ENCODE data around the gene IFNL4. TPM values are rescaled to one million over a fixed set of nuclear protein-coding genes. Genes with fewer than 3 reads are reported as not detected.

The IFNL4 gene
- total RNA-seq, 1 donor from 2014 or later: not detected

GRCh38 chr19:39240421-39240820 is 8.2 kb downstream of the IFNL4 start:
- Histone ChIP-seq H2AFZ (ENCODE audit: low read depth, low read length) (no peak overlapping the region), H3K9ac (ENCODE audit: low read length) (no peak overlapping the region), H3K27ac (ENCODE audit: low read depth, low read length) (no peak overlapping the region), H3K4me1 (ENCODE audit: insufficient read depth, low read length) (no peaks in the 10 kb centered on the region), H3K9me3 (ENCODE audit: insufficient read depth, low read depth, low read length) (no peaks in the 10 kb centered on the region), H3K36me3 (ENCODE audit: insufficient read depth, low read length) (no peaks in the 10 kb centered on the region), H4K20me1 (ENCODE audit: insufficient read depth, low read length) (no peaks in the 10 kb centered on the region), H3K27me3 (ENCODE audit: insufficient read depth, low read length) (peaks cover 5% of the 10 kb centered on the region), H3K4me2 (ENCODE audit: low read length) (no peak overlapping the region), H3K4me3 (ENCODE audit: insufficient read depth, low read depth, low read length) (no peak overlapping the region), H3K79me2 (ENCODE audit: insufficient read depth, low read length) (no peaks in the 10 kb centered on the region)
- H3K4me3 Mint-ChIP-seq (ENCODE audit: unreplicated experiment): no peak overlapping the region
- DNase-seq (ENCODE audit: low read depth): no peak
- H3K4me1 Mint-ChIP-seq (ENCODE audit: low read depth, unreplicated experiment): no peaks in the 10 kb centered on the region
- H3K9me3 Mint-ChIP-seq (ENCODE audit: unreplicated experiment): no peaks in the 10 kb centered on the region
- H3K27ac Mint-ChIP-seq (ENCODE audit: unreplicated experiment): no peak overlapping the region
- TF ChIP-seq EZH2 (IDR thresholded peaks at IDR 0.05; ENCODE audit: insufficient read depth, low read length): no peak
- TF ChIP-seq CTCF (IDR thresholded peaks at IDR 0.05; ENCODE audit: insufficient read depth, low read depth, low read length): no peak
- FAIRE-seq: no peak
- peaks cover 50% of the 10 kb centered on the region for H3K27me3 Mint-ChIP-seq (ENCODE audit: low read depth, unreplicated experiment)
- H3K36me3 Mint-ChIP-seq (ENCODE audit: low read depth, unreplicated experiment): no peaks in the 10 kb centered on the region

DNA sequence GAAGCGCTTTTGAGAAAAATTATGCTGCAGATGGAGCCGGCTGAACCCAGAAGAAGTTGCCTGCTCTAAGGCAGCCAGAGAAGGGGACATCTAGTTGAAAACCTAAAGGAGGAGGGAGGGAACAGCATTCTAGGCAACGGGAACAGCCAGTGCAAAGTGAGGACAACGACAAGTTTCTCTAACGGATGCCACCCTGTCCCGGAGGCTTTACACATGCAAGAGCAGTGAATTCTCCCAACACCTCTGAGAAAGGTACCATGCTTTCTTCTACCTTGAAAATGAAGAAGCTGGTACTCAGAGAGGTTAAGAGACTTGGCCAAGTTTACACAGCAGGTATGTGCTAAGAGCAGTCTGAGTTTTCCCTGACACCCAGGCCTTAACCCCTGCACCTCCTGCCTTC is 9.7 kb downstream of the IFNL4 start:
- no peak for TF ChIP-seq EZH2 (IDR thresholded peaks at IDR 0.05; ENCODE audit: insufficient read depth, low read length)
- TF ChIP-seq CTCF (IDR thresholded peaks at IDR 0.05; ENCODE audit: insufficient read depth, low read depth, low read length): no peak
- Histone ChIP-seq H3K9ac (ENCODE audit: low read length) (no peak overlapping the region), H2AFZ (ENCODE audit: low read depth, low read length) (no peak overlapping the region), H3K27me3 (ENCODE audit: insufficient read depth, low read length) (peaks cover 6% of the 10 kb centered on the region), H3K36me3 (ENCODE audit: insufficient read depth, low read length) (no peaks in the 10 kb centered on the region), H3K4me1 (ENCODE audit: insufficient read depth, low read length) (no peaks in the 10 kb centered on the region), H4K20me1 (ENCODE audit: insufficient read depth, low read length) (no peaks in the 10 kb centered on the region), H3K4me2 (ENCODE audit: low read length) (no peak overlapping the region), H3K27ac (ENCODE audit: low read depth, low read length) (no peak overlapping the region), H3K4me3 (ENCODE audit: insufficient read depth, low read depth, low read length) (no peak overlapping the region), H3K9me3 (ENCODE audit: insufficient read depth, low read depth, low read length) (no peaks in the 10 kb centered on the region), H3K79me2 (ENCODE audit: insufficient read depth, low read length) (no peaks in the 10 kb centered on the region)
- Mint-ChIP-seq H3K27ac (ENCODE audit: unreplicated experiment) (no peak overlapping the region), H3K36me3 (ENCODE audit: low read depth, unreplicated experiment) (no peaks in the 10 kb centered on the region), H3K9me3 (ENCODE audit: unreplicated experiment) (no peaks in the 10 kb centered on the region), H3K4me1 (ENCODE audit: low read depth, unreplicated experiment) (no peaks in the 10 kb centered on the region), H3K27me3 (ENCODE audit: low read depth, unreplicated experiment) (peaks cover 53% of the 10 kb centered on the region), H3K4me3 (ENCODE audit: unreplicated experiment) (no peak overlapping the region)
- DNase-seq (ENCODE audit: low read depth): no peak
- no peak for FAIRE-seq

DNA sequence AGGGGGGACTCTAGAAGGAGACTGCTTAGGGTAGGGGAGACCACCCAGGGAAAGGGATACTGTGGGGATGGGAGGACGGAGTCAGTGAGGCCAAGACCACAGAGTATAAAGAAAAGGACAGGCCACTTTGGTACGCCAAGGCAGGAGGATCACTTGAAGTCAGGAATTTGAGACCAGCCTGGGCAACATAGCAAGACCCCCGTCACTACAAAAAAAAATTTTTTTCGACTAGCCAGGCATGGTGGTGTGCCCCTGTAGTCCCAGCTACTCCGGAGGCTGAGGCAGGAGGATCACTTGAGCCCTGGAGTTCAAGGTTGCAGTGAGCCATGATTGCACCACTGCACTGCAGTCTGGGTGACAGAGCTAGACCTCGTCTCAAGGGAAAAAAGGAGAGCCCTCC is 10.4 kb downstream of the IFNL4 start:
- no peaks in the 10 kb centered on the region for H3K4me1 ChIP-seq (ENCODE audit: insufficient read depth, low read length)
- H3K4me1 Mint-ChIP-seq (ENCODE audit: low read depth, unreplicated experiment): no peaks in the 10 kb centered on the region
- no peaks in the 10 kb centered on the region for H4K20me1 ChIP-seq (ENCODE audit: insufficient read depth, low read length)
- no peaks in the 10 kb centered on the region for H3K36me3 ChIP-seq (ENCODE audit: insufficient read depth, low read length)
- no peaks in the 10 kb centered on the region for H3K36me3 Mint-ChIP-seq (ENCODE audit: low read depth, unreplicated experiment)
- no peak overlapping the region for H3K4me2 ChIP-seq (ENCODE audit: low read length)
- no peak overlapping the region for H3K4me3 Mint-ChIP-seq (ENCODE audit: unreplicated experiment)
- peaks cover 6% of the 10 kb centered on the region for H3K27me3 ChIP-seq (ENCODE audit: insufficient read depth, low read length)
- H2AFZ ChIP-seq (ENCODE audit: low read depth, low read length): no peak overlapping the region
- no peak overlapping the region for H3K9ac ChIP-seq (ENCODE audit: low read length)
- no peak overlapping the region for H3K27ac ChIP-seq (ENCODE audit: low read depth, low read length)
- peaks cover 55% of the 10 kb centered on the region for H3K27me3 Mint-ChIP-seq (ENCODE audit: low read depth, unreplicated experiment)
- no peak overlapping the region for H3K4me3 ChIP-seq (ENCODE audit: insufficient read depth, low read depth, low read length)
- TF ChIP-seq CTCF (IDR thresholded peaks at IDR 0.05; ENCODE audit: insufficient read depth, low read depth, low read length) (no peak), EZH2 (IDR thresholded peaks at IDR 0.05; ENCODE audit: insufficient read depth, low read length) (no peak)
- H3K27ac Mint-ChIP-seq (ENCODE audit: unreplicated experiment): no peak overlapping the region
- DNase-seq (ENCODE audit: low read depth) (no peak), FAIRE-seq (no peak)
- no peaks in the 10 kb centered on the region for H3K9me3 ChIP-seq (ENCODE audit: insufficient read depth, low read depth, low read length)
- H3K9me3 Mint-ChIP-seq (ENCODE audit: unreplicated experiment): no peaks in the 10 kb centered on the region
- H3K79me2 ChIP-seq (ENCODE audit: insufficient read depth, low read length): no peaks in the 10 kb centered on the region

All from astrocyte (in vitro differentiated cells and primary cell).